Fibroblast of the aortic adventitia (primary cell): ENCODE data around the gene PRMT3. TPM values are rescaled to one million over a fixed set of nuclear protein-coding genes. Genes with fewer than 3 reads are reported as not detected.
"Not testable (repeated sequence)": the region's sequence is repeated elsewhere in the genome, so short reads cannot be mapped to it uniquely, and the experiment has no call there.

Experiments
- DNase-seq: peaks from one replicate; pipeline ENCODE4 v3.0.0-alpha.2; 2010; ENCODE audit warnings: low read depth
- H3K4me3 ChIP-seq: 2 replicates; pipeline ENCODE4 v1.5.1; 2011; ENCODE audit warnings: low read depth, mild to moderate bottlenecking, control low read depth, low read length, moderate library complexity
- total RNA-seq: library from RNA; depleted of rRNA; stranded (reverse); fragments of >200 nt; gene quantifications from 2 replicates; pipeline ENCODE4 v1.2.3, GENCODE V29; 2012; ENCODE audit warnings: low replicate concordance
- TF ChIP-seq, protein P1 (sequence below): IDR thresholded peaks from 2 replicates; pipeline ENCODE4 v1.5.1; 2011; ENCODE audit warnings: mild to moderate bottlenecking, low read length, control low read depth, inconsistent platforms; ENCODE audit not compliant: insufficient read depth

Gene PRMT3
- total RNA-seq, 1 donor: 17.3 TPM

DNA sequence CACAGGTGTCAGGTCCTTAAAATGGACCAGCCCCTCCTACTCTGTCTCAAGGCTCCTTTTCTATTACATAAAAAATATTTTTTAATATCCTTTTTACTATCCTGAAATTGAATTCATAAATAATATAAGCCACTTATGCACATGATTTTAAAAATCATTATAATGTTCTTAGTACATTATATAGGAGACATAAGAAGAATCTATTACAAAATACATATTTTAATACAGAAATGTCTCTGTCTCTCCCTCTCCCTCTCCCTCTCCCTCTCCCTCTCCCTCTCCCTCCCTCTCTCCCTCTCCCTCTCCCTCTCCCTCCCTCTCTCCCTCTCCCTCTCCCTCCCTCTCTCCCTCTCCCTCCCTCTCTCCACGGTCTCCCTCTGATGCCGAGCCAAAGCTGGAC lies 159.9 kb downstream of the PRMT3 start:
- no peak overlapping the region for H3K4me3 ChIP-seq
- no peak for DNase-seq
- TF ChIP-seq, protein P1, sequence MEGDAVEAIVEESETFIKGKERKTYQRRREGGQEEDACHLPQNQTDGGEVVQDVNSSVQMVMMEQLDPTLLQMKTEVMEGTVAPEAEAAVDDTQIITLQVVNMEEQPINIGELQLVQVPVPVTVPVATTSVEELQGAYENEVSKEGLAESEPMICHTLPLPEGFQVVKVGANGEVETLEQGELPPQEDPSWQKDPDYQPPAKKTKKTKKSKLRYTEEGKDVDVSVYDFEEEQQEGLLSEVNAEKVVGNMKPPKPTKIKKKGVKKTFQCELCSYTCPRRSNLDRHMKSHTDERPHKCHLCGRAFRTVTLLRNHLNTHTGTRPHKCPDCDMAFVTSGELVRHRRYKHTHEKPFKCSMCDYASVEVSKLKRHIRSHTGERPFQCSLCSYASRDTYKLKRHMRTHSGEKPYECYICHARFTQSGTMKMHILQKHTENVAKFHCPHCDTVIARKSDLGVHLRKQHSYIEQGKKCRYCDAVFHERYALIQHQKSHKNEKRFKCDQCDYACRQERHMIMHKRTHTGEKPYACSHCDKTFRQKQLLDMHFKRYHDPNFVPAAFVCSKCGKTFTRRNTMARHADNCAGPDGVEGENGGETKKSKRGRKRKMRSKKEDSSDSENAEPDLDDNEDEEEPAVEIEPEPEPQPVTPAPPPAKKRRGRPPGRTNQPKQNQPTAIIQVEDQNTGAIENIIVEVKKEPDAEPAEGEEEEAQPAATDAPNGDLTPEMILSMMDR: no peak

DNA sequence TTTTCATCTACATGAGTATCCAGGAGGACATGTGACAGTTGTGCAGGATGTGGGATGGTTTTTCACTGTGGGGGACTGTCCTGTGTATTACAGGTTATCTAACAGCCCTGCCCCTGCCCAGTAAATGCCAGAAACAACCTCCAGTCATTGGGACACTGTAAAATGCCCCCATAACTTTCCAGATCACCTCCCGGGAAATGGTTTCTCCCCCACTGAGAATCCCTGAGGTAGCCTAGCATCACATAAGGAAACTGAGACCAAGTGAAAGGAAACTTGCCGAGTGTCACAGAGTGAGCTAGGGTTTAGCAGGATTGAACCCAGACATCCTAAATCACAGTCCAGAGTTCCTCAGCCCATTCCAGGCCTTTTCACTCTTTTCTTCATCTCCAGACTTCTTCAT lies 163.6 kb downstream of the PRMT3 start:
- TF ChIP-seq, protein P1: no peak
- DNase-seq: no peak
- H3K4me3 ChIP-seq: no peak overlapping the region

DNA sequence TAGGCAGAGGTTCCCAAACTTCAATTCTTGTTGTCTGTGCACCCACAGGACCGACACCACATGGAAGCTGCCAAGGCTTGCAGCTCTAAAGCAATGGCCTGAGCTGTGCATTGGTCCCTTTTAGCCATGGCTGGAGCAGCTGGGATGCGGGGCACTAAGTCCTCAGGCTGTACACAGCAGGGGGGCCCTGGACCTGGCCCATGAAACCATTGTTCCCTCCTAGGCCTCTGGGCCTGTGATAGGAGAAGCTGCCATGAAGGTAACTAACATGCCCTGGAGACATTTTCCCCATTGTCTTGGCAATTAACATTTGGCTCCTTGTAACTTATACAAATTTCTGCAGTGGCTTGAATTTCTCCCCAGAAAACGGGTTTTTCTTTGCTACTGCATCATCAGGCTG lies 168.3 kb downstream of the PRMT3 start:
- TF ChIP-seq, protein P1: no peak

DNA sequence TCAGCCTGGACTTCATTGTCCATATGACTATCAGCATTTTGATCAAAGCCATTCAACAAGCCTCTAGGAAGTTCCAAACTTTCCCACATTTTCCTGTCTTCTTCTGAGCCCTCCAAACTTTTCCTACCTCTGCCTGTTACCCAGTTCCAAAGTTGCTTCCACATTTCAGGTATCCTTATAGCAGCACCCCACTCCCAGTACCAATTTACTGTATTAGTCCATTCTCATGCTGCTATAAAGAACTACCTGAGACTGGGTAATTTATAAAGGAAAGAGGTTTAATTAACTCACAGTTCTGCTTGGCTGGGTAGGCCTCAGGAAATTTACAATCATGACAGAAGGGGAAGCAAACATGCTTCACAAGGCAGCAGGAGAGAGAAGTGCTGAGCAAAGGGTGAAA lies 168.9 kb downstream of the PRMT3 start:
- DNase-seq, H3K4me3 ChIP-seq: not testable (repeated sequence)

More for the DNA sequence above, 168.3 kb downstream of the PRMT3 start:
- DNase-seq: no peak
- no peak overlapping the region for H3K4me3 ChIP-seq

DNA sequence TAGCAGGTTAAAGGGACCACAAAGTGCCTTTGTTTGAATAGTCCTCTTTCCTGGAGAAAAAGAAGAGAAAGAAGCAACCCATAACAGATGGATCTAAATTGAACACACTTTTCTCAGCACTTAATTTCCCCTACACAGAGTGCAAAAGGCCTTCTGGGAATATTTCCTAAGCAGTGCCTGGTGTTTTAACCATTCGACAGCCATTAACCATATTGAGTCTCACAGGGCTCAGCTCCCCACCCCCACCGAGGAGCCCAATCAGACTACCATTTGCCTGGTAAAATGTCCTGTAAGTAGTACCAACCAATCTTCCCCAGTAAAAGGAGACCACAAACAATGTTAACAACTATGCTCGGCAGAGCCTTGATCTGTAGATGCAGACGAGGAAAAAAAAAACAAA lies 171.2 kb downstream of the PRMT3 start:
- DNase-seq: no peak

More for the DNA sequence above, 171.2 kb downstream of the PRMT3 start:
- no peak overlapping the region for H3K4me3 ChIP-seq
- TF ChIP-seq, protein P1: no peak

Other genes starting within 250 kb of the PRMT3 start
- not detected in 2 replicates for gene DBX1, start 227.2 kb upstream of the PRMT3 start, total RNA-seq
- 27.9 and 82.5 TPM in 2 replicates for gene HTATIP2, start 24.0 kb upstream of the PRMT3 start, total RNA-seq
- not detected in 2 replicates for gene SLC6A5, start 211.9 kb downstream of the PRMT3 start, total RNA-seq